OCI-LY1 (cell line): ENCODE data around the gene NPY4R.
"Not testable (repeated sequence)": the region's sequence is repeated elsewhere in the genome, so short reads cannot be mapped to it uniquely, and the experiment has no call there.

ENCODE experiments used
- CTCF ChIP-seq: fragments of 200-600 bp; sonication (generic), shearing (Covaris generic); IDR thresholded peaks from 2 replicates; pipeline ENCODE4 v1.5.1; 2017; ENCODE audit warnings: mild to moderate bottlenecking, antibody characterized with exemption, low read length, moderate library complexity, mixed read lengths
- EZH2 ChIP-seq: fragments of 200-600 bp; sonication (generic), shearing (Covaris generic); IDR thresholded peaks from 2 replicates; pipeline ENCODE4 v1.8.0; 2017; ENCODE audit warnings: borderline replicate concordance, mixed run types, mild to moderate bottlenecking, antibody characterized with exemption, low read length, moderate library complexity, mixed read lengths

- TF ChIP-seq CTCF, EZH2: not testable (repeated sequence)
Measured at GRCh38 chr10:46442706-46443275, 23.0 kb downstream of the NPY4R start.
